OCI-LY7 (cell line): ENCODE measurements around the gene NEK11.

Experiments
- EZH2phosphoT487 ChIP-seq: fragments of 200-600 bp; sonication (generic); IDR thresholded peaks from 2 replicates; pipeline ENCODE4 v1.6.1; 2018; ENCODE audit warnings: low read depth, borderline replicate concordance, mild to moderate bottlenecking, mixed run types, antibody characterized with exemption, low read length, moderate library complexity, mixed read lengths
- TF ChIP-seq, protein P1 (sequence below): fragments of 200-600 bp; sonication (generic); conservative IDR thresholded peaks from 2 replicates; pipeline ENCODE4 v1.5.1; 2014; ENCODE audit warnings: mild to moderate bottlenecking, antibody characterized with exemption, low read length, moderate library complexity, mixed read lengths

DNA sequence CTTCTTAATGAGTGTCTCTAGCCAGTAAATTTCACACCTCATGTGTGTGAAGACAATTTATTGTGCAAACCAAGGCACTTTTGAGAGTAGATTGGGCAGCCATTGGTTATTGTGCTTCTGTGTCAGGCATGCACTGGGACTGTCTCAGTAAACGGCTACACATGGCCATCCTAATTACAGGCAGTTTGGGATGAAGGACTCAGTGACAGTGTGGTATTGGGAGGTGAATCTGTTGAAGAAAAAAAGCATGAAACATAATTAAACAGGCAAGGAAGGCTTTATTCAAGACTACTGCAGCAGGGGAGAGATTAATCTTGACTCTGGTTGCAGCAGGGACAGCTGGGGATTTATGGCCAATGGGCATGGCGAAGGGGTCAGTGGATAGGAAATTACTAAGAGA lies 297.1 kb downstream of the NEK11 start:
- TF ChIP-seq, protein P1, sequence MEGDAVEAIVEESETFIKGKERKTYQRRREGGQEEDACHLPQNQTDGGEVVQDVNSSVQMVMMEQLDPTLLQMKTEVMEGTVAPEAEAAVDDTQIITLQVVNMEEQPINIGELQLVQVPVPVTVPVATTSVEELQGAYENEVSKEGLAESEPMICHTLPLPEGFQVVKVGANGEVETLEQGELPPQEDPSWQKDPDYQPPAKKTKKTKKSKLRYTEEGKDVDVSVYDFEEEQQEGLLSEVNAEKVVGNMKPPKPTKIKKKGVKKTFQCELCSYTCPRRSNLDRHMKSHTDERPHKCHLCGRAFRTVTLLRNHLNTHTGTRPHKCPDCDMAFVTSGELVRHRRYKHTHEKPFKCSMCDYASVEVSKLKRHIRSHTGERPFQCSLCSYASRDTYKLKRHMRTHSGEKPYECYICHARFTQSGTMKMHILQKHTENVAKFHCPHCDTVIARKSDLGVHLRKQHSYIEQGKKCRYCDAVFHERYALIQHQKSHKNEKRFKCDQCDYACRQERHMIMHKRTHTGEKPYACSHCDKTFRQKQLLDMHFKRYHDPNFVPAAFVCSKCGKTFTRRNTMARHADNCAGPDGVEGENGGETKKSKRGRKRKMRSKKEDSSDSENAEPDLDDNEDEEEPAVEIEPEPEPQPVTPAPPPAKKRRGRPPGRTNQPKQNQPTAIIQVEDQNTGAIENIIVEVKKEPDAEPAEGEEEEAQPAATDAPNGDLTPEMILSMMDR: no peak
- no peak for TF ChIP-seq EZH2phosphoT487
